ENCODE results near the gene LLPH.
A peak's percentile ranks its signal among the peaks of the same experiment; 100 is the strongest.

LLPH gene

GRCh38 chr12:66141299-66141698 is 10.7 kb upstream of the LLPH start:
- no peak for DNase-seq

GRCh38 chr12:66140731-66141130 is 10.2 kb upstream of the LLPH start:
- DNase-seq, result no peak

GRCh38 chr12:66139328-66139727 is 8.8 kb upstream of the LLPH start:
- no peak for DNase-seq

GRCh38 chr12:66137937-66138336 is 7.4 kb upstream of the LLPH start:
- DNase-seq, result no peak

- DNase-seq, result no peak
Observed at GRCh38 chr12:66132408-66132807, 1.9 kb upstream of the LLPH start.

- peak; percentile 4 for DNase-seq
Observed at GRCh38 chr12:66131067-66131688, 628 bp upstream of the LLPH start.

- peak; percentile 32 for DNase-seq
Observed at GRCh38 chr12:66129934-66130266, 650 bp downstream of the LLPH start.

- DNase-seq, result no peak
Observed at GRCh38 chr12:66127650-66128049, 2.9 kb downstream of the LLPH start.

GRCh38 chr12:66120477-66120876 is 10.1 kb downstream of the LLPH start:
- no peak for DNase-seq

GRCh38 chr12:66119870-66120241 is 10.7 kb downstream of the LLPH start:
- no peak for DNase-seq

- no peak for DNase-seq
Observed at GRCh38 chr12:66119229-66119869, 11.2 kb downstream of the LLPH start.

- DNase-seq, result no peak
Observed at GRCh38 chr12:66118240-66118891, 12.2 kb downstream of the LLPH start.

- DNase-seq, result no peak
Observed at GRCh38 chr12:66117242-66117641, 13.3 kb downstream of the LLPH start.

- no peak for DNase-seq
Observed at GRCh38 chr12:66115071-66115600, 15.4 kb downstream of the LLPH start.

- DNase-seq, result no peak
Observed at GRCh38 chr12:66113471-66113870, 17.1 kb downstream of the LLPH start.

GRCh38 chr12:66111605-66112004 is 18.9 kb downstream of the LLPH start:
- DNase-seq, result peak; percentile 12

GRCh38 chr12:66109056-66109455 is 21.5 kb downstream of the LLPH start:
- DNase-seq, result no peak

GRCh38 chr12:66108386-66108785 is 22.2 kb downstream of the LLPH start:
- DNase-seq, result no peak

- DNase-seq, result peak; percentile 95
Observed at GRCh38 chr12:66107451-66107915, 23.1 kb downstream of the LLPH start.

GRCh38 chr12:66103016-66103913 is 27.3 kb downstream of the LLPH start:
- peak; percentile 16 for DNase-seq

GRCh38 chr12:66092559-66093269 is 37.8 kb downstream of the LLPH start:
- DNase-seq, result no peak

GRCh38 chr12:66090157-66090556 is 40.4 kb downstream of the LLPH start:
- no peak for DNase-seq
